ENCODE data around the gene MAP3K20.
A peak's percentile ranks its signal among the peaks of the same experiment; 100 is the strongest.
"Not testable (repeated sequence)": the region's sequence is repeated elsewhere in the genome, so short reads cannot be mapped to it uniquely, and the experiment has no call there.

Gene MAP3K20

GRCh38 chr2:173126819-173127218 is 51.2 kb downstream of the MAP3K20 start:
- DNase-seq: no peak

- DNase-seq: not testable (repeated sequence)
These were observed 52.5 kb downstream of the MAP3K20 start for GRCh38 chr2:173128132-173128531.

DNA sequence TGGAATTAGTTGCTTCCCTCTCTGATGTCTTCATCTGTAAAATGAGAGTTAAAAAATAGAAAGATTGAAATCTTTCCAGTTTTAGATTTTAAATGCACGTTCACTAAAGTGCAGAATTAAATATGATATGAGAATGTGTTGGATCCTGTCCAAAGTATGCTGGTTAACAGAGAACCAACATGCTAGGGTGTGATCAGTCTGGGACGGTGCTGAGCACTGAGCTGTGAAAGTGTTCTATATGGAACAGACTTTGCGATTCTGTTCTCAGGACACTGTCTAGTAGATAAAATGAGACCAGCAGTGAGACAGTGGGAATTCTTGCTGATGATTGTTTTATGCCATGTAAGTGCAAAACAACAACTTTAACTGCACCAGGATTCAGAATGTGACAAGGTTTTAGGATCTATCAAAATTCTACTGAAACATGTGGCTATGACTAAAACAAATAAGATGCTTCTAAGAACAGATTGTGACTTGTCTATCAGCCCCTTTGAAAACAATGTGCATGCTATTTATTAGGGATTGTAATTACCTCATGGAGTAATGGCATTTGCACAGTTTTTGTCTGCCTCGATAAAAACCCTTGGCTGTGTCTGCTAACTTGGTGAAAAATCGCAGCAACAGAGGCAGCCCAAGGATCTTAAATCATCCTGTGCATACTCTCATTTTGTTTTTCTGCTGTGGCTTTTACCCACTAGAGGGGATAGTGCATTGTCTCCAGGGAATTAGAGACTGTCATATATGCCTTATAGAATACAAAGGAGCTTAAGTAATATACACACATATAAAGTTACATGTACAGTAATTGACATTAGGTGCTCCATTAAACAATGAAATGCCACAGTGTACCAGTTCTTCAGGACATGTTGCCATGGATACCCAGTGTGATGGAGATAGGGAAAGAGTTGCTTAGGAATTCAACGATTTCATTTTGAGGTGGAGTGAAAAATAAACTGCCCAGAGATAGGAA is 55.1 kb downstream of the MAP3K20 start:
- DNase-seq: no peak

- DNase-seq: no peak
These were observed 56.9 kb downstream of the MAP3K20 start for GRCh38 chr2:173132531-173132930.

- no peak for DNase-seq
These were observed 59.1 kb downstream of the MAP3K20 start for GRCh38 chr2:173134703-173135102.

GRCh38 chr2:173136067-173136466 is 60.4 kb downstream of the MAP3K20 start:
- DNase-seq: no peak

DNA sequence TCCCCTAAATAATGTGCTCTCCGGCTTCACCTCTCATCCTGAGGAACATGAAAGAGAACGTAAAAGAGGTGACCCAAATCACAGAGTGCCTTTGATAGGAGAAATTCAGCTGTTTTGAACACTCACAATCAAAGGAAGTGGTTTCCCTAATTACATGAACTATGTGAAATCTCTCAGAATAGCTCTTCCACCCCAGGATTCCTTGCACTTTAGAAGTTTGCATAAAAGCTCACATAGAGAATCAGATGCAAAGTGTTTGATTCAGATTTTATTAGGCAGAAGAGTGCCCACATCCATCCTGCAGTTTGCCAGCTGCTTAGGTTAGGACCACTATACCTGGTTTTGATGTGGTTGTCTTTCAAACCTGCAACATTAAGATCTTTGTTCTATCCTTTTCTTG is 61.0 kb downstream of the MAP3K20 start:
- DNase-seq: no peak

DNA sequence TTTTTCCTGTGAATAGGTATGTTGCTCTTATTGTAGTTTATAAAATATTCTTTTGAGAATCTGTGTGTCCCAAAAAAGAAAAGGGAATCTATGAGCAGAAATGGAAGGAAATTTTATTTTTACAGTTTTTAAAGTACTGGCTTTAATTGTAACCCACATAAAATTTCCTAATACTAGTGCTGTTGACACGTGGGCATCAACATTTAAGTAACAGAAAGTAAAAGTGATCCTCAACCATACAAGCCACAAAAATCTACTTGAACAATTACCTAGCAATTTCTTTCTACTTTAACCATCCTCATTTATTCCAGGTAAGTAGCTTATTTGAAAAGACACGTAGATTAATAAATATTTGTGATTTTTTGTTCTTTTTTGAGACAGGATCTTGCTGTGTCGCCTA is 62.0 kb downstream of the MAP3K20 start:
- no peak for DNase-seq

- no peak for DNase-seq
These were observed 63.3 kb downstream of the MAP3K20 start for GRCh38 chr2:173138962-173139361.

DNA sequence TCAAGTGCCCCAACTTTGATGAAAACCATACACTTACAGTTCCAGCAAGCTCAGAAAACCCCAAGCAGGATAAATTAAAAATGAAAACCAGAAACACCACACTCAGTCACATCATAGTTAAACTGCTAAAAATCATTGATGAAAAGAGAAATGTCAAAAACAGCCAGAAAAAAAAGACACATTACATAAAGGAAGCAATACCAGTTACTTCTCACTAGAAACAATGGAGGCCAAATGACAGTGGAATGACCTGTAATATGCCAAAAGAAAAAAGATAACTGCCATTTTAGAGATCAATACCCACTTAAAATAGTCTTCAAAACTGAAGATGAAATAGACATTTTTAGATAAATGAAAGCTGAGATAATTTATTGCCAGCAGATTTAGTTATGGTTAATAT is 66.0 kb downstream of the MAP3K20 start:
- DNase-seq: no peak

DNA sequence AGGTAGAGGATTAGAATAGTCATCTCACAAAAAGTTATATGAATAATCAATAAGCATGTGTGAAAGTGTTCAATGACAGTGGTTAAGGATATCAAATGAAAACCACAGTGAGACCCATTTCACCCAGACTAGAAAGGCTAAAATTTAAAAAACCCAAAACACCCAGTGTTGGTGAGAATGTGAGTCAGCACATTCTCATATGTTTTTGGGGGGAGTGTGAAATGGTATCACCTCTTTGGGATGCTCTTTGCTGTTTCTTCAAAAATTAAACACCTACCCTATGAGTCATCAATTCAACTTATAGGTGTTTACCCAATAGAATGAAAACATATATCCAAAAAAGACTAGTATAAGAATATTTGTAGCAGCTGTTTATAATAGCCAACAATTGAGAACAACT is 69.8 kb downstream of the MAP3K20 start:
- DNase-seq: no peak

GRCh38 chr2:173146590-173146989 is 70.9 kb downstream of the MAP3K20 start:
- no peak for DNase-seq

DNA sequence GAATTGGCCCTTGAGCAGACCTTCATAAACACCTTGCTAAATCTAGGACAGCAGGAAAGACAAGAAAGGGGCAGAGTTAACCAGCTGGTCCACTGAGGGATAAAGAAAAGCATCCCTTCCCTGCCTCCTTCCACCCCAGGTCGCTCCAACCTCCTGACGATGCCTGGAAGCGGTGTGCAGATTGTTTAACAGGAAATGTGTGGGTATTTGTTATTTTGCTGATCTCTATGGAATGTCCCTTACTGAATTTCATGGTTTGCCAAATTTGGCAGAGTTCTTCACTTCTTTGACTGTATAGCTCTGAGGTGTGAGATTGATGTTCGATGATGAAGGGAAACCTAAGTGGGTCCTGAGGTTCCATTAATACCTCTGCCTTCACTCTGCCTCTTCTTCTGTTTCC is 72.9 kb downstream of the MAP3K20 start:
- no peak for DNase-seq

- no peak for DNase-seq
These were observed 73.8 kb downstream of the MAP3K20 start for GRCh38 chr2:173149491-173149890.

GRCh38 chr2:173150087-173150486 is 74.4 kb downstream of the MAP3K20 start:
- no peak for DNase-seq

DNA sequence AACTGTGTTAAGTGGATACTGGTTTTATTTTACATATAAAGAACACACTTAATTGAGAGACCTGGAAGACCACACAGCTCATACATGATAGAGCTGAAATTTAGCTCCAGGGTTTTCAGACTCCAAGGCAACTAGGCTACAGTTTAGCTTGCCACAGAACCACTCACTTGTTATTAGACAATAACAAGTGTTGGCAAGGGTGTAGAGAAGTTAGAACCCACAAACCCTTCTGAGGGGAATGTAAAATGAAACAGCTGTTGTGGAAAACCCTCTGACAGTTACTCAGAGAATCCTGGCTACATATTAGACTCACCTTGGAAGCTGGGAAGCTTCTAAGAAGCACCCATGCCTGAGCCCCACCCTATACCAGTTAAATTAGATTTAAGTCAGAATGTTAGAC is 75.3 kb downstream of the MAP3K20 start:
- no peak for DNase-seq

GRCh38 chr2:173151671-173152401 is 76.2 kb downstream of the MAP3K20 start:
- DNase-seq: peak; percentile 22

- no peak for DNase-seq
These were observed 77.7 kb downstream of the MAP3K20 start for GRCh38 chr2:173153301-173153885.

DNA sequence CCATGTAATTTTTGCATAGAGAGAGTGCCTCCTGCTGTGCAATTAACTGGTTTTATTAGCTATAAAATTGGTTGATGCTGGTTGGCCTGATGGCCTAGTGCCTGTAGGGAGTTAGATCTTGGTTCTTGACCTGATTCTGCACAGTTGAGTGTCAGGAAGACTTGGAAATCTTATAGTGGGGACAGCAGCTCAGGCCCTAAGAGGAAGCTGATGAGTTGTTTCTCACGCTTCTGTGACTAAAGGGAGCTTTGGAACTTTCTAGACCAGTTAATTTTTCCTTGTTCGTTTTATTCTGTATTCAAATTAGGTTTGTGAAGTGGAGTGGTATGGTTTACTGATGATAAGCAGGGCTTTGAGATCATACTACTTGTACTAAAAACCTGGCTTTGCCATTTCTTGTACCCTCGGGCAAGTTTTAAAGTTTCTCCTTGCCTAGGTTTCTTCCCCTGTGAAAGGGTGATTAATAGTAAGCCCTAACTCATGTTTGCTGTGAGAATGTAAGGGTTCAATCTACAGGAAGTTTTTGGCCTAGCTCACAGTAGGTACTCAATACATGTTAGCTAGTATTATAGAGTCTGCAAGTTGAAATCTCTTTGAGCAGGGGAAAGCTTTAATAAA is 82.1 kb downstream of the MAP3K20 start:
- no peak for DNase-seq

DNA sequence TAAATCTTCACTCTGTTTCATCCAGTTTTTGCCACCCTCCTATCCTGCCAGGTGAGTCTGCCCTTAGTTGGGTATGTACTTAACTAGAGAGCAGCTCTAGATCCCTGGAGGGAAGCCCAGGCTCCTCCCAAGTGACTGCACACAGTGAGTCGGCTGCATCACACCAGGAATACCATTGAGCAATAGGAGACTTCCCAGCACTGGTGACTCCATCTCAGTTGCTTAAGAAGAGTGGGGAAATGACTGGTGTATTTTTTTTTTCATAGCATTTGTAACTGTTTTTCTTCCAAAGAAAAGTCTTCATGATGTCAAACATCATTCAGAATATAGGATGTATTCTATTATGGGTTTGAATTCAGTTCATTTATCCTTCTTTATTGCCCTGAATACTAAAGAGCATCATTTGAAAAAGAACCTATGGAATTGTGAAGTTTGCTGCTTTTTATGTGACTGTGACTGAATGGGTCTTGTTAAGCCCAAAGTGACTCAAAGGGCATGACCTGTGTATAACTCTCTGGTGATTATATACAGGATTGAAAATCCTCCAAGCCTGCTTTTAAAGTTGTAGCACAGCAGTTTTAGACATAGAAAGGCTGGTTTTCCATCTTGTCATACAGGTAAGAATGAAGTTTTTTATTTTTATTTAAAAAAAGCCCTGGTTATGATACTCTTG is 84.3 kb downstream of the MAP3K20 start:
- DNase-seq: no peak

- DNase-seq: no peak
These were observed 85.0 kb downstream of the MAP3K20 start for GRCh38 chr2:173160618-173161017.

DNA sequence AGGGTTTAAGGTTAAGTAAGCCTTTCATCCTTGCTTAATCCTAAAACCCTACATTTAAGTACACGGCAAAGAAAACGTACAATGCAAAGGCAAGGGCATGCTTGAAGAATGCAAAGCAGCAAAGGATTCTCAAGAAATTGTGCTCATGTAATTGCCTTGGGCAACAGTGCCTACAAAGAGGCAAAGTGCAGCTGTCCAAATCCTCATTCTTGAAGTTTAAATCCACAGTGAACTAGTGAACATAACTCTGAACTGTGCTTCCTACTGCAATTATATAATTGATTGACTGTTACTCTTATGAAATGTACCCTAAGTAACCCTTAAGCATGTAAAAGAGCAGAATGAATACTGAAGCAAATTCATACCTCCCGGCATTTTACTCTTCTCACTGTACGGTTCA is 85.4 kb downstream of the MAP3K20 start:
- no peak for DNase-seq

GRCh38 chr2:173161507-173161906 is 85.9 kb downstream of the MAP3K20 start:
- no peak for DNase-seq
